COLO829 (cell line): ENCODE results near the gene STRN3.
"Not testable (repeated sequence)": the region's sequence is repeated elsewhere in the genome, so short reads cannot be mapped to it uniquely, and the experiment has no call there.

ENCODE experiments used
- DNase-seq: peaks from one replicate; pipeline ENCODE4 v3.0.0; 2012; ENCODE audit warnings: low spot score

Gene STRN3, protein sequence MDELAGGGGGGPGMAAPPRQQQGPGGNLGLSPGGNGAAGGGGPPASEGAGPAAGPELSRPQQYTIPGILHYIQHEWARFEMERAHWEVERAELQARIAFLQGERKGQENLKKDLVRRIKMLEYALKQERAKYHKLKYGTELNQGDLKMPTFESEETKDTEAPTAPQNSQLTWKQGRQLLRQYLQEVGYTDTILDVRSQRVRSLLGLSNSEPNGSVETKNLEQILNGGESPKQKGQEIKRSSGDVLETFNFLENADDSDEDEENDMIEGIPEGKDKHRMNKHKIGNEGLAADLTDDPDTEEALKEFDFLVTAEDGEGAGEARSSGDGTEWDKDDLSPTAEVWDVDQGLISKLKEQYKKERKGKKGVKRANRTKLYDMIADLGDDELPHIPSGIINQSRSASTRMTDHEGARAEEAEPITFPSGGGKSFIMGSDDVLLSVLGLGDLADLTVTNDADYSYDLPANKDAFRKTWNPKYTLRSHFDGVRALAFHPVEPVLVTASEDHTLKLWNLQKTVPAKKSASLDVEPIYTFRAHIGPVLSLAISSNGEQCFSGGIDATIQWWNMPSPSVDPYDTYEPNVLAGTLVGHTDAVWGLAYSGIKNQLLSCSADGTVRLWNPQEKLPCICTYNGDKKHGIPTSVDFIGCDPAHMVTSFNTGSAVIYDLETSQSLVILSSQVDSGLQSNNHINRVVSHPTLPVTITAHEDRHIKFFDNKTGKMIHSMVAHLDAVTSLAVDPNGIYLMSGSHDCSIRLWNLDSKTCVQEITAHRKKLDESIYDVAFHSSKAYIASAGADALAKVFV

GRCh38 chr14:31026077-31026449 lies at the start of gene STRN3:
Gene STRN3 (minus strand): TSS chr14:31026379. CDS start chr14:31026185, 194 bp downstream.
- no peak for DNase-seq

DNA sequence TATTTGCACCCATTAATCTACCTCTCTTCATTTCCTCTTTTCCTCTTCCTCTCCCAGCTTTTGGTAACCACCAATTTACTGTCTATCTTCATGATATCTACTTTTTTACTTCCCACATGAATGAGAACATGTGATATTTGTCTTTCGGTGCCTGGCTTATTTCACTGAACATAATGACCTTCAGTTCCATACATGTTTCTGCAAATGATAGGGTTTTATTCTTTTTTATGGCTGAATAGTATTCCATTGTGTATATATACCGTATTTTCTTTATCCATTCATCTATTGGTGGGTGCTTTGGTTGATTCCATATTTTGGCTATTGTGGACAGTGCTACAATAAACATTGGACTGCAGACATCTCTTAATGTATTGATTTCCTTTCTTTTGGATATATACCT lies 49.0 kb upstream of the STRN3 start:
- no peak for DNase-seq

DNA sequence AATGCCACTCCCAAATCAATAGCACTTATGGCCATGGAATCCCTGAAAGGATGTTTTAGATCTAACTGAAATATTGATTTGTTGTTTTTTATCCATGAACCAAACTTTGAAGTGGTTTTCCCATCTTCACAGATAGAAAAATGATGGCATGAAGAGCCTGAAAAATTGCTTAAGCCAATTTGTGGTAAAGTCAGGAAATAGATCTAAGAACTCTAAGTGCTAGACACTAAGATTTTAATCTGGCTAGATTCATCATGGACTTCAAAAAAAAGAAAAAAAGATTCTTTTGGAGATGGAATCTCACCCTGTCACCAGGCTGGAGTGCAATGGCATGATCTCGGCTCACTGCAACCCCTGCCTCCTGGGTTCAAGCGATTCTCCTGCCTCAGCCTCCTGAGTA lies 45.0 kb upstream of the STRN3 start:
- DNase-seq, result no peak

DNA sequence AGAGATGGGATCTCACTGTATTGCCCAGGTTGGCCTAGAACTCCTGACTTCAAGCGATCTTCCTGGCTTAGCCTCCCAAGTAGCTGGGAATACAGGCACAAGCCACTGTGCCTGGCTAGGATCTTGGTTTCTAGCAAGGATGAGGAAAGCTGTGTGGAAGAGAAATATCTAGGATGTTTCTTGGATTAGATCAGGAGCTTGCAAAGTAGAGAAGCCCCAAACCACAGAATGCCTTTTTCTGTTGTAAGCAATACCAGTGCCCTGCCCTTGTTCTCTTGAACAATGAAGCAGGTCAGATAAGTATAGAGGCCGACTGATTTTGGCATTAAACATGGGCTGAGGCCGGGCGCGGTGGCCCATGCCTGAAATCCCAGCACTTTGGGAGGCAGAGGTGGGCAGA lies 44.3 kb upstream of the STRN3 start:
- no peak for DNase-seq

DNA sequence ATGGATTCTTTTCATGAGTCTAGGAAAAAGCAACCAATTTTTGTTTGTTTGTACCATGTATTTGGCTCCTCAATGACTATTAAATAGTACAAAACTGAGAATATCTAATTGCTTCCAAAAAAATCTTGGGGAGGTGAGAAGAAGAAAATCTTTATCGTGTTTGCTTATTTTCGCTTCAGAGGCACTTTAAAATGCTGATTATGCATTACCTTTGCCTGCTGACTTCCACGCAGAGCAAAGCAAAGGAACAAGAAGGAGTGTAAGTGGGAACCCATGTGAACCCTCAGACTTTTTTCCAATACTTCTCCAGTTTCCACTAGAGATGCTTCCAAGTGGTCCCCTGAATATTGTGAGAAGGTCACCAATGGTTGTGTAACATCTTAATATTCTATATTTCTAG lies 43.2 kb upstream of the STRN3 start:
- DNase-seq, result no peak

DNA sequence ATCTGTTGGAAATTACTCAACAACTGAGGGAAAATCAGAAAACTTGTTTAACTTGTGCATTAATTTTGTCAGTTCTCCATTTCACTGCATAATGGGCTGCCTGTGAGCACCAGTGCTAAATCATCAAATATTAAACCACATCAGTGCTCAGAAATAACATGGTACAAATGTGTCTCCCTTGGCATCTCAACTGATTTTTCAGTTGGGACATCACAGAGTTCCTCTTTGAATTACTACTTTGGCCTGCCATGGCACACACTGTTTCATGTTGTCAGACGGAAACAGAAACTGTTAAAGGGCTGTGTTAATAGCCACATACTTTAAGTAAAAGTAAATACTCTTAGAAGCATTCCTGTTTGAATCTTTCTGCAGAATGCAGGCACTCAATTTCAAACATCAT lies 42.1 kb upstream of the STRN3 start:
- no peak for DNase-seq

DNA sequence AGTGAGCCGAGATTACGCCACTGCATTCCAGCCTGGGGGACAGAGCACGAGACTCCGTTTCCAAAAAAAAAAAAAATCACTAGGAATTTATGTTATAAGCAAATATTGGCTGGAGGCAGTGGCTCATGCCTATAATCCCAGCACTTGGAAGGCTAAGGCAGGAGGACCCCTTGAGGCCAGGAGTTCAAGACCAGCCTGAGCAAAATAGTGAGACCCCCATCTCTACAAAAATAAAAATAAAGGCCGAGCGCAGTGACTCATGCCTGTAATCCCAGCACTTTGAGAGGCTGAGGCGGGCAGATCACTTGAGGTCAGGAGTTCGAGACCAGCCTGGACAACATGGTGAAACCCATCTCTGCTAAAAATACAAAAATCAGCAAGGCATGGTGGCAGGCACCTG lies 36.7 kb upstream of the STRN3 start:
- not testable (repeated sequence) for DNase-seq

DNA sequence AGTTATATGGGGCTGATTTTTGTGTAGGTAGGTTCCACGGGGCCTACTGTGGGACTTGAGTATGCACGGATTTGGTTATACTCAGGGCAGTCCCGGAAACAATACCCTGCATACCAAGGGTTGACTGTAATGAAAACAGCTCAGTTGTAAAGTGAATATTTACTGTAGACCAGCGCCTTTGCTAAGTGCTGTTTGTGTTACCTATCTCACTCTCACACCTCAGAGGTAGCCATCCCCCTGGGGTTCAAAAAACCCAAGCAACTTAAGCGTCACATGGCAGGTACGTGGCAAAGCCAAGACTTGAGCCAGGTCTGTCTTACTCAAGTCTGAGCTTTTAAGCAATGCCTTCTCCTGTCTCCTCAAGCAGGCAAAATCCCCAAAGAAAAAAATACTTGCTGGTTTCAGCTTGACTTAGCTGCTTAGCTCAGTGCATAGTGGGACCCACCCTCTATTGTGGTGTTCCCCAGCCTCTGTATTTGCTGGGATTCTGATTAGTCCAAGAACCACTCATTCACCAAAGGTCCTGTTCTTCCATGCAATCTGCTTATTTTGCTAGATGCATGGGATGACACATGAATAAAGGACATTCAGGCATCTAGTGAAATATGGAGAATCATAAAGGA lies 34.2 kb upstream of the STRN3 start:
- DNase-seq, result no peak

GRCh38 chr14:31059152-31059924 lies 33.2 kb upstream of the STRN3 start:
- no peak for DNase-seq

- DNase-seq, result no peak
These were observed 31.7 kb upstream of the STRN3 start for GRCh38 chr14:31057701-31058364.

- DNase-seq, result no peak
These were observed 30.9 kb upstream of the STRN3 start for GRCh38 chr14:31057035-31057434.

DNA sequence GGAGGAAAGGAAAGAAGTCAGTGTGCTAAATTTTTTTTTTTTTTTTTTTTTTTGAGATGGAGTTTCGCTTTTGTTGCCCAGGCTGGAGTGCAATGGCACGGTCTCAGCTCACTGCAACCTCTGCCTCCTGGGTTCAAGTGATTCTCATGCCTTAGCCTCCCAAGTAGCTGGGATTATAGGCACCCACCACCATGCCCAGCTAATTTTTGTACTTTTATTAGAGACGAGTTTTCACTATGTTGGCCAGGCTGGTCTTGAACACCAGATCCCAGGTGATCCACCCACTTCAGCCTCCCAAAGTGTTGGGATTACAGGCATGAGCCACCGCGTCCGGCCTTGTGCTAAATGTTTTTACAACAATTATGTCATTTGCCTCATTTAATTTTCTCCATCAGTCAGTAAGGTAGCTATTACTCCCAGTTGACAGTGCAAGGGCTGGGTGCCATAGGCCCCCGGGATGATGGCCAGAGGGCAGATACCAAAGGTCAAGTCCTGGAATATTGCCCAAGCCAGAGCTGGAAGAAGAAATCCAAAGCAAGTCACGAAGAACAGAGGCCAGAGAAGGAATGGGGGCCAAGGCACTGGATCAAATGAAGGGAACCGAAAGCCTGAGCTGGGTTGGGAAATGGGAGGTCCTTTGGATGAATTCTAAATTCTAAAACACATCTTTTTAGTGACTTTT lies 26.9 kb upstream of the STRN3 start:
- not testable (repeated sequence) for DNase-seq

GRCh38 chr14:31051511-31051910 lies 25.3 kb upstream of the STRN3 start:
- no peak for DNase-seq

DNA sequence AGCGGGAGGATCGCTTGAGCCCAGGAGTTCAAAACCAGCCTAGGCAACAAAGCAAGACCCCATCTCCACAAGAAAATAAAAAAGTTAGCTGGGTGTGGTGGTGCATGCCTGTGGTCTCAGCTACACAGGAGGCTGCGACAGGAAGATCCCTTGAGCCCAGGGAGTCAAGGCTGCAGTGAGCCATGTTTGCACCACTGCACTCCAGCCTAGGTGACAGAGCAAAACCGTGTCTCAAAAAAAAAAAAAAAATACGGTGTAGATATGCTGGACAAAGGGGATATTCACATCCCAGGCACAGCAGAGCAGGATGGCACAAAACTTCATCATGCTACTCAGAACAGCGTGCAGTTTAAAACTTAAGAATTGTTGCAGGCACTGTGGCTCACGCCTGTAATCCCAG lies 24.8 kb upstream of the STRN3 start:
- DNase-seq, result no peak

- no peak for DNase-seq
These were observed 21.3 kb upstream of the STRN3 start for GRCh38 chr14:31047503-31047902.

DNA sequence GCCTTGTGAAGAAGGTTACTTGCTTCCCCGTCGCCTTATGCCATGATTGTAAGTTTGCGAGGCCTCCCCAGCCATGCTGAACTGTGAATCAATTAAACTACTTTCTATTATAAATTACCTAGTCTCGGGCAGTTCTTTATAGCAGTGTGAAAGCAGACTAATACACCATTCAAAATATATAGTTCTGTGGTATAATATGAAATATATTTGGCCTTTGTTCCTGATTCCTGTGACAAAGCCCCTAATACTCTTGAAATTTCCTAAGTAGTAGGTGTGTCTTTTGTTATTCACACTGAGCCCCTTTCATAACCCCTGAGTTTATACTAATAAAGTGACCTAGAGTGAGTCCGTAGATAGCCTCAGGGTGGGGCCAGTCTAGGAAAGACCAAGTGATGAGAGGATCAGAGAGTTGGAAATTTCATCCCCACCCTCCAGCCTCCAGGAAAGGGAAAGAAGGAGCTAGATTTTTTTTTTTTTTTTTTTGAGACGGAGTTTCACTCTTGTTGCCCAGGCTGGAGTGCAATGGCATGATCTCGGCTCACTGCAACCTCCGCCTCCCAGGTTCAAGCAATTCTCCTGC lies 19.4 kb upstream of the STRN3 start:
- no peak for DNase-seq

- DNase-seq, result no peak
These were observed 17.2 kb upstream of the STRN3 start for GRCh38 chr14:31043379-31043778.

DNA sequence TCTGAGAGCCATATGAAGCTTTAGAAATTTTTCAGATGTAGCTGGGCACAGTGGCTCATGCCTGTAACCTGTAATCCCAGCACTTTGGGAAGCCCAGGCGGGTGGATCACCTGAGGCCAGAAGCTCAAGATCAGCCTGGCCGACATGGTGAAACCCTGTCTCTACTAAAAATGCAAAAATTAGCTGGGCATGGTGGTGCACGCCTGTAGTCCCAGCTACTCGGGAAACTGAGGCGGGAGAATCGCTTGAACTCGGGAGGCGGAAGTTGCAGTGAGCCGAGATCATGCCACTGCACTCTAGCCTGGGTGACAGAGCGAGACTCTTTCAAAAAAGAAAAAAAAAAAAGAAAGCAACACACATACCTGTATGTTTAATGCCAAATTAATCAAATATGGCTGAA lies 16.7 kb upstream of the STRN3 start:
- not testable (repeated sequence) for DNase-seq

DNA sequence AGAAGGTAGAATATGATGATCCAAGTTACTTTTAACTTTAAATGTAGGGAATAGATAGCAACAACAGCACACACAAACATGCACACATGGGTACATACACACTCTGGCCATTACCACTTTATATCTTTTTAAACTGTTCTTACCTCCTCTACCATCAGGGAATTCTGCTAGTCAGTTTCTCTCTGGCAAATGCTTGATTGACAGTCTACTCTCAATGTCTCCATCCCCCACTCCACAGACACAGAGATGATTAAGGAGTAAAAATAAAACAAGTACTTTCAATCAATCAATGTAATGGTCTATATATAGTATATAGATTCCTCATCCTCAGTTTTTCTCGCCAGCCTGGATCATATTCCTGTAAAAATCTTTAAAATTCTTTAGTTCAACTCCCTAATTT lies 16.1 kb upstream of the STRN3 start:
- DNase-seq, result no peak

DNA sequence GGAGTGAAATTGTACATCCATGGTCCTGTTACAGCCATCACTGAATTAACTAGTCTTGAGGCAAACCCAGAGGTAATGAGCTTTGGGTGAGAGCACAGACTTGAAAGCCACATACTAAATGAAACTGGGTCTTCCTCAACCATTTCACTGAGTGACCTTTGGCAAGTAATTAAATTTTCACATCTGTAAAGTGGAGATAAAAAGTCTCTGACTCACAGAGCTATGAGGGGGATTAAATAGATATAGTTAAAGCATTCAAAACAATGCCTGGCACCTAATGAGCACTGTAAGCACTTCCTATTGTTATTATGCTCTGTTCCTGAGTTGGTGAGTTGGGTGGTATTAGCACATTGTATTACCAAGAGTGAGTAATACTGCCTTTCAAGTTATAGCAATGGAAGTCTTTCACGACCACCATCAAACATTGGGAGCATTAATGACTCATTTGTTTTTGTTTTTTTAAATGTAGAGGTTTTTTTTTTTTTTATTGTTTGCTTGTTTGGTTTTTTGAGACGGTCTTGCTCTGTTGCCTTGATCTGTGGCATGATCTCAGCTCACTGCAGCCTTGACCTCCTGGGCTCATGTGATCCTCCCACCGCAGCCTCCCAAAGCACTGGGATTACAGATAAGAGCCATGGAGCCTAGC lies 12.5 kb upstream of the STRN3 start:
- no peak for DNase-seq
